HepG2 (cell line): ENCODE data around the gene ETS1. TPM values are rescaled to one million over a fixed set of nuclear protein-coding genes. Genes with fewer than 3 reads are reported as not detected.

Experiments
- FOXC1 ChIP-seq: sonication (generic); formaldehyde crosslinking; IDR thresholded peaks from 2 replicates; pipeline ENCODE4 v1.8.0; 2022; ENCODE audit warnings: mild to moderate bottlenecking, missing genetic modification reagents, borderline replicate concordance
- KAT2B ChIP-seq: fragments of 150-350 bp; IDR thresholded peaks from 2 replicates; pipeline ENCODE4 v1.6.1; 2014; ENCODE audit warnings: low read depth, low read length, borderline replicate concordance
- NR2F6 ChIP-seq, 2 experiments: IDR thresholded peaks; 2 replicates each; pipeline ENCODE4 v1.6.1; 2016; ENCODE audit warnings: antibody characterized with exemption in 1 of 2, mild to moderate bottlenecking in 1 of 2
- TAF1 ChIP-seq: sonication (generic); formaldehyde crosslinking; IDR thresholded peaks from 2 replicates; pipeline ENCODE4 v1.4.0; 2020; ENCODE audit warnings: missing genetic modification reagents
- ZNF468 ChIP-seq: sonication (generic); formaldehyde crosslinking; IDR thresholded peaks from 2 replicates; pipeline ENCODE4 v1.8.0; 2022; ENCODE audit warnings: mild to moderate bottlenecking, moderate library complexity, missing genetic modification reagents
- polyA plus RNA-seq, 8 experiments: library from polyadenylated mRNA; depleted of rRNA in 3 of 8; stranded (reverse) in 7 of 8; unstranded in 1 of 8; fragments of >200 nt; fragmentation: Illumina TruSeq in 4 of 8; extraction: Trizol in 4 of 8; gene quantifications; 2 replicates each; pipeline versions ENCODE4 v1.2.1 to v1.2.3, GENCODE V29; 2011 to 2016; ENCODE audit warnings: low read depth in 4 of 8, missing spikeins in 1 of 8, mixed read lengths in 1 of 8; ENCODE audit not compliant: insufficient read depth in 1 of 8
- total RNA-seq, 5 experiments: library from RNA; depleted of rRNA; stranded (reverse); fragments of >200 nt; fragmentation: Illumina TruSeq; extraction: Trizol; gene quantifications; 2 replicates each; pipeline ENCODE4 v1.2.3, GENCODE V29; 2016; ENCODE audit warnings: low read depth in 1 of 5
- TF ChIP-seq, protein P1 (sequence below): IDR thresholded peaks from 2 replicates; pipeline ENCODE4 v1.4.0; 2020; ENCODE audit warnings: mild to moderate bottlenecking, missing genetic modification reagents
- TF ChIP-seq, protein P2 (sequence below): sonication (generic); formaldehyde crosslinking; IDR thresholded peaks from 2 replicates; pipeline ENCODE4 v1.4.0; 2020; ENCODE audit warnings: mild to moderate bottlenecking, missing genetic modification reagents

The ETS1 gene
- total and polyA plus RNA-seq, 2 of the 13 experiments (the other 11 are each of a cell fraction or from before 2014, with no cell fraction given) = 0.18 to 0.34 TPM

DNA sequence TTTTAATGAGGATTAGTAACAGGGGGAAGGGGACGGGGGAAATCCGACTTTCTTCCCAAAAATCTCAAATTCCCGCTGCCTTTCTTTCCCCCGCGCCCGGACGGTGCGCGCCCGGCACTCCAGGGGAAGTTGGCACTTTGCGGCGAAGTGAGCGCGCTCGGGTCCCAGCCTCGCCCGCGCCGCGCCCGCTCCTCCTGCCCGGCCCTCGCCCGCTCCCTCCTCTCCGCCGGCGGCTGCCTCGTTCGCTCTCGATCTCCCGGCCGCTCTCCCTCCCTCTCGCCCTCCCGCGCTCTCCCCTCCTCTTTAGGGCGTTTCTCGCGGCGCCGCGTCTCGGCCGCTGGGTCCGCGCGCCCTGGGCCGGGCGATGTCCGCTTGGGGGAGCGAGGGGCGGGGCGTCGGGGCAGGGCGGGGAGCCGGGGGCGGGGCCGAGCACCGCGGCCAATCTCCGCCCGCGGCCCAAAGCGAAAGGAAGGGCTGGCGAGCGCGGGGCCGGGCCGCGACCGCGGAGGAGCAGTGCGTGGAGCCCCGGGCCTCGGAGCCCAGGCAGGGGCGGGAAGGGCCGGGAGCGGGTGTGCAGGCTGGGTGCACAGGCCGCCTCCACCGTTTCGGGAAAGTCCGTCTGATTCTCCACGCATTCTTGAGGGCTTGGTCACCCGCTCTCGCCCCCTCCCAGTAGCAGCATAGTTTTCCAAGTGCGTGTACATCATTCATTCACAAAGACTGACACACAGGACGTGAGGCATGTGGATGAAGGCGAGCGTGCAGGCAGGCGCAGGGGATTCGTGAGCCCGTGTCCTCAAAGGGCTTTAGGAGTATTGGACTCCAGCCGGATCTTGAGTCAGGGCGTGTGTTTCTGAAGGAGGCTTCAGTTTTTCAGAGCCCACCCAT, 65.1 kb downstream of the ETS1 start (continued):
- no peak for TF ChIP-seq NR2F6 (IDR thresholded peaks at IDR 0.05)
- TF ChIP-seq NR2F6 (CRISPR knock-in tag; IDR thresholded peaks at IDR 0.05) = no peak
- TF ChIP-seq TAF1 (CRISPR knock-in tag) = 0 out of 2 replicates have a peak, but pooled peaks have one; percentile 29
- 0 out of 2 replicates have a peak, but pooled peaks have one; percentile 43 for TF ChIP-seq FOXC1 (CRISPR knock-in tag)
- TF ChIP-seq, protein P1, sequence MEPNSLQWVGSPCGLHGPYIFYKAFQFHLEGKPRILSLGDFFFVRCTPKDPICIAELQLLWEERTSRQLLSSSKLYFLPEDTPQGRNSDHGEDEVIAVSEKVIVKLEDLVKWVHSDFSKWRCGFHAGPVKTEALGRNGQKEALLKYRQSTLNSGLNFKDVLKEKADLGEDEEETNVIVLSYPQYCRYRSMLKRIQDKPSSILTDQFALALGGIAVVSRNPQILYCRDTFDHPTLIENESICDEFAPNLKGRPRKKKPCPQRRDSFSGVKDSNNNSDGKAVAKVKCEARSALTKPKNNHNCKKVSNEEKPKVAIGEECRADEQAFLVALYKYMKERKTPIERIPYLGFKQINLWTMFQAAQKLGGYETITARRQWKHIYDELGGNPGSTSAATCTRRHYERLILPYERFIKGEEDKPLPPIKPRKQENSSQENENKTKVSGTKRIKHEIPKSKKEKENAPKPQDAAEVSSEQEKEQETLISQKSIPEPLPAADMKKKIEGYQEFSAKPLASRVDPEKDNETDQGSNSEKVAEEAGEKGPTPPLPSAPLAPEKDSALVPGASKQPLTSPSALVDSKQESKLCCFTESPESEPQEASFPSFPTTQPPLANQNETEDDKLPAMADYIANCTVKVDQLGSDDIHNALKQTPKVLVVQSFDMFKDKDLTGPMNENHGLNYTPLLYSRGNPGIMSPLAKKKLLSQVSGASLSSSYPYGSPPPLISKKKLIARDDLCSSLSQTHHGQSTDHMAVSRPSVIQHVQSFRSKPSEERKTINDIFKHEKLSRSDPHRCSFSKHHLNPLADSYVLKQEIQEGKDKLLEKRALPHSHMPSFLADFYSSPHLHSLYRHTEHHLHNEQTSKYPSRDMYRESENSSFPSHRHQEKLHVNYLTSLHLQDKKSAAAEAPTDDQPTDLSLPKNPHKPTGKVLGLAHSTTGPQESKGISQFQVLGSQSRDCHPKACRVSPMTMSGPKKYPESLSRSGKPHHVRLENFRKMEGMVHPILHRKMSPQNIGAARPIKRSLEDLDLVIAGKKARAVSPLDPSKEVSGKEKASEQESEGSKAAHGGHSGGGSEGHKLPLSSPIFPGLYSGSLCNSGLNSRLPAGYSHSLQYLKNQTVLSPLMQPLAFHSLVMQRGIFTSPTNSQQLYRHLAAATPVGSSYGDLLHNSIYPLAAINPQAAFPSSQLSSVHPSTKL (CRISPR knock-in tag) = peak; percentile 8; the same call in 1 of the 2 replicates
- TF ChIP-seq ZNF468 = 0 out of 2 replicates have a peak, but pooled peaks have one; percentile 54
- TF ChIP-seq, protein P2, sequence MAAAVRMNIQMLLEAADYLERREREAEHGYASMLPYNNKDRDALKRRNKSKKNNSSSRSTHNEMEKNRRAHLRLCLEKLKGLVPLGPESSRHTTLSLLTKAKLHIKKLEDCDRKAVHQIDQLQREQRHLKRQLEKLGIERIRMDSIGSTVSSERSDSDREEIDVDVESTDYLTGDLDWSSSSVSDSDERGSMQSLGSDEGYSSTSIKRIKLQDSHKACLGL (CRISPR knock-in tag) = 0 out of 2 replicates have a peak, but pooled peaks have one; percentile 25
- TF ChIP-seq KAT2B = no peak
